Gastroesophageal sphincter (tissue), 3 donors: ENCODE results near the gene RYR2.

Experiments used
- CTCF ChIP-seq, 4 experiments: fragments of 200-600 bp in 2 of 4; fragments of 450-650 bp in 2 of 4; sonication (generic) in 1 of 4; IDR thresholded peaks; one replicate each; pipeline ENCODE4 v1.5.1; 2017 to 2019; ENCODE audit warnings: antibody characterized with exemption in 4 of 4, mild to moderate bottlenecking in 2 of 4, moderate library complexity in 2 of 4
- EP300 ChIP-seq: sonication (generic); formaldehyde crosslinking; IDR thresholded peaks from one replicate; pipeline ENCODE4 v1.6.1; 2017; ENCODE audit warnings: antibody characterized with exemption, mild to moderate bottlenecking
- POLR2A ChIP-seq, 2 donors: fragments of 450-650 bp; IDR thresholded peaks; one replicate each; pipeline ENCODE4 v1.6.1; 2017; ENCODE audit warnings: antibody characterized with exemption in 2 of 2, mild to moderate bottlenecking in 2 of 2, moderate library complexity in 1 of 2
- POLR2AphosphoS5 ChIP-seq: sonication (generic); formaldehyde crosslinking; IDR thresholded peaks from one replicate; pipeline ENCODE4 v1.6.1; 2017; ENCODE audit warnings: antibody characterized with exemption

- TF ChIP-seq CTCF (IDR thresholded peaks at IDR 0.05) = no peak
- no peak for TF ChIP-seq EP300
- TF ChIP-seq POLR2A (IDR thresholded peaks at IDR 0.05) = no peak
- TF ChIP-seq POLR2AphosphoS5 = no peak
These were observed 199.1 kb downstream of the RYR2 start for GRCh38 chr1:237241038-237241437.
